ENCODE measurements around the gene KIAA1755. TPM values are rescaled to one million over a fixed set of nuclear protein-coding genes. Genes with fewer than 3 reads are reported as not detected.

The KIAA1755 gene
- total RNA-seq, 1 donor from 2014 or later, result 1.1 TPM

DNA sequence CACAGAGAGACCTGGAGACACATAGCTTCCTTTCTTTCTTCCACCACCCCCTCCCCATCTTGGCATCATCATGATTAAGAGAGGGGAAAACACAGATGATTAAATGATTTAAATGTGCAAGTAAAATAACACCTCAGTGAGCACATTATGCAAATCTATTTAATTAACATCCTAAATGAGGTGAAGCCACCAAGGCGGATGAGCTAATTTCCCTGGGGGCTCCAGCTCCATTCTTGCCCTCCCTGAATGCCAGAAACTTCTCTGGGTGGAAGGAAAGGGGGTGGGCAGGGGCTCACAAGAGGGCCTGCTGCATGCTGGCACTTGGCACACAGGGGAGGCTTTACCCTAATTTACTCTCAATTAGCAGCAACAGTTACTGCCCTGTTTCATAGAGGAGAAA lies 62.9 kb downstream of the KIAA1755 start:
- FAIRE-seq, result no peak
- H2AFZ ChIP-seq (ENCODE audit: low read depth, low read length), result no peak overlapping the region
- H4K20me1 ChIP-seq (ENCODE audit: insufficient read depth, low read length), result no peaks in the 10 kb centered on the region
- H3K9ac ChIP-seq (ENCODE audit: low read length), result no peak overlapping the region
- H3K27ac ChIP-seq (ENCODE audit: low read depth, low read length), result no peak overlapping the region
- H3K4me1 ChIP-seq (ENCODE audit: insufficient read depth, low read length), result peaks cover 11% of the 10 kb centered on the region
- no peak overlapping the region for H3K4me3 Mint-ChIP-seq (ENCODE audit: unreplicated experiment)
- no peaks in the 10 kb centered on the region for H3K36me3 ChIP-seq (ENCODE audit: insufficient read depth, low read length)
- H3K4me1 Mint-ChIP-seq (ENCODE audit: low read depth, unreplicated experiment), result peaks cover 8% of the 10 kb centered on the region
- peaks cover 1% of the 10 kb centered on the region for H3K36me3 Mint-ChIP-seq (ENCODE audit: low read depth, unreplicated experiment)
- H3K4me2 ChIP-seq (ENCODE audit: low read length), result no peak overlapping the region
- H3K9me3 ChIP-seq (ENCODE audit: insufficient read depth, low read depth, low read length), result no peaks in the 10 kb centered on the region
- no peak for DNase-seq (ENCODE audit: low read depth)
- peaks cover 5% of the 10 kb centered on the region for H3K9me3 Mint-ChIP-seq (ENCODE audit: unreplicated experiment)
- H3K27me3 ChIP-seq (ENCODE audit: insufficient read depth, low read length), result no peaks in the 10 kb centered on the region
- no peak overlapping the region for H3K27ac Mint-ChIP-seq (ENCODE audit: unreplicated experiment)
- H3K4me3 ChIP-seq (ENCODE audit: insufficient read depth, low read depth, low read length), result no peak overlapping the region
- TF ChIP-seq EZH2 (IDR thresholded peaks at IDR 0.05; ENCODE audit: insufficient read depth, low read length), result no peak
- TF ChIP-seq, protein P1, sequence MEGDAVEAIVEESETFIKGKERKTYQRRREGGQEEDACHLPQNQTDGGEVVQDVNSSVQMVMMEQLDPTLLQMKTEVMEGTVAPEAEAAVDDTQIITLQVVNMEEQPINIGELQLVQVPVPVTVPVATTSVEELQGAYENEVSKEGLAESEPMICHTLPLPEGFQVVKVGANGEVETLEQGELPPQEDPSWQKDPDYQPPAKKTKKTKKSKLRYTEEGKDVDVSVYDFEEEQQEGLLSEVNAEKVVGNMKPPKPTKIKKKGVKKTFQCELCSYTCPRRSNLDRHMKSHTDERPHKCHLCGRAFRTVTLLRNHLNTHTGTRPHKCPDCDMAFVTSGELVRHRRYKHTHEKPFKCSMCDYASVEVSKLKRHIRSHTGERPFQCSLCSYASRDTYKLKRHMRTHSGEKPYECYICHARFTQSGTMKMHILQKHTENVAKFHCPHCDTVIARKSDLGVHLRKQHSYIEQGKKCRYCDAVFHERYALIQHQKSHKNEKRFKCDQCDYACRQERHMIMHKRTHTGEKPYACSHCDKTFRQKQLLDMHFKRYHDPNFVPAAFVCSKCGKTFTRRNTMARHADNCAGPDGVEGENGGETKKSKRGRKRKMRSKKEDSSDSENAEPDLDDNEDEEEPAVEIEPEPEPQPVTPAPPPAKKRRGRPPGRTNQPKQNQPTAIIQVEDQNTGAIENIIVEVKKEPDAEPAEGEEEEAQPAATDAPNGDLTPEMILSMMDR (IDR thresholded peaks at IDR 0.05; ENCODE audit: insufficient read depth, low read depth, low read length), result no peak
- H3K27me3 Mint-ChIP-seq (ENCODE audit: low read depth, unreplicated experiment), result peaks cover 12% of the 10 kb centered on the region
- no peaks in the 10 kb centered on the region for H3K79me2 ChIP-seq (ENCODE audit: insufficient read depth, low read length)

DNA sequence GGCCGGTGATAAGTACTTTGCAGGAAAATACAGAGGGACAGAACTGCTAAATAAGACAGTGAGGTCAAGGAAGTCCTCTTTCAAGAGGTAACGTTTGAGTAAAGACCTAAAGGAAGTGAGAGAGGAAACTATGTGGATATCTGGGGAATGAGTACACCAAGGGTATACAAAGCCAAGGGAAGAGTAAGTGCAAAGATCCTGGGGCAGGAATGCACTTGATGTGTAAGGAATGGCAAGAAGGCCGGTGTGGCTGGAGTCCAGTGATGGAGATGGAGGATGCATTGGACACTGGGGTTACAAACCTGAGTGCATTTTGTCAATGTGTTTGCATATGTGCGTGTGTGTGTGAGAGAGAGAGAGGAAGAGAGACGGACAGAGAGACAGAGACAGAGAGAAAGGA lies 63.3 kb downstream of the KIAA1755 start:
- no peak for TF ChIP-seq EZH2 (IDR thresholded peaks at IDR 0.05; ENCODE audit: insufficient read depth, low read length)
- TF ChIP-seq, protein P1 (IDR thresholded peaks at IDR 0.05; ENCODE audit: insufficient read depth, low read depth, low read length), result no peak
- peaks cover 5% of the 10 kb centered on the region for H3K9me3 Mint-ChIP-seq (ENCODE audit: unreplicated experiment)
- H4K20me1 ChIP-seq (ENCODE audit: insufficient read depth, low read length), result no peaks in the 10 kb centered on the region

DNA sequence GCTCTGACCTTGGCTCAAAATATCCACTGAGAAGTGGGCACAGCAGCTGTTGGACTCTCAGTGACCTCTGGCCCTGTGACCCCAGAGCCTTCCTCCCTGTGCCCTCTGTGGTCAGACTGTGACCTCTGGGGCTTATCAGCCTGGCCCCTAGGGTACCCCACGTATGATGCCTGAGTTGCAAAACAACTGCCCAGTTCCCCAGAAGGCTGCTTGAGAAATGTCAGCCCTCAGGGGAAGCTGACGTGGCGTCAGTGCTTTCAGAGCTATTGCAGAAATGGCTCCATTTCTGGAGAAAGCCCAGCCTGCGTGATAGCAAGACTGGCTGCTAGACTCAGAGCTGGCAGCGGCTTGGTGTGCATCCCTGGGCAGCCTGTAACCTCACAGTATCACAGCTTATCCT lies 63.9 kb downstream of the KIAA1755 start:
- Histone ChIP-seq H3K4me2 (ENCODE audit: low read length) (no peak overlapping the region), H3K36me3 (ENCODE audit: insufficient read depth, low read length) (no peaks in the 10 kb centered on the region), H3K79me2 (ENCODE audit: insufficient read depth, low read length) (no peaks in the 10 kb centered on the region), H3K4me1 (ENCODE audit: insufficient read depth, low read length) (peaks cover 12% of the 10 kb centered on the region), H3K9ac (ENCODE audit: low read length) (no peak overlapping the region), H3K4me3 (ENCODE audit: insufficient read depth, low read depth, low read length) (no peak overlapping the region), H3K27me3 (ENCODE audit: insufficient read depth, low read length) (no peaks in the 10 kb centered on the region), H4K20me1 (ENCODE audit: insufficient read depth, low read length) (no peaks in the 10 kb centered on the region), H3K9me3 (ENCODE audit: insufficient read depth, low read depth, low read length) (no peaks in the 10 kb centered on the region), H3K27ac (ENCODE audit: low read depth, low read length) (no peak overlapping the region), H2AFZ (ENCODE audit: low read depth, low read length) (no peak overlapping the region)
- Mint-ChIP-seq H3K36me3 (ENCODE audit: low read depth, unreplicated experiment) (no peaks in the 10 kb centered on the region), H3K4me3 (ENCODE audit: unreplicated experiment) (no peak overlapping the region), H3K27ac (ENCODE audit: unreplicated experiment) (no peak overlapping the region), H3K9me3 (ENCODE audit: unreplicated experiment) (peaks cover 5% of the 10 kb centered on the region), H3K27me3 (ENCODE audit: low read depth, unreplicated experiment) (peaks cover 13% of the 10 kb centered on the region), H3K4me1 (ENCODE audit: low read depth, unreplicated experiment) (peaks cover 10% of the 10 kb centered on the region)
- FAIRE-seq (no peak), DNase-seq (ENCODE audit: low read depth) (no peak)
- no peak for TF ChIP-seq EZH2 (IDR thresholded peaks at IDR 0.05; ENCODE audit: insufficient read depth, low read length)
- TF ChIP-seq, protein P1 (IDR thresholded peaks at IDR 0.05; ENCODE audit: insufficient read depth, low read depth, low read length), result no peak

More for the DNA sequence above, 63.3 kb downstream of the KIAA1755 start:
- Mint-ChIP-seq H3K36me3 (ENCODE audit: low read depth, unreplicated experiment) (peaks cover 1% of the 10 kb centered on the region), H3K4me1 (ENCODE audit: low read depth, unreplicated experiment) (peaks cover 8% of the 10 kb centered on the region), H3K4me3 (ENCODE audit: unreplicated experiment) (no peak overlapping the region), H3K27ac (ENCODE audit: unreplicated experiment) (no peak overlapping the region), H3K27me3 (ENCODE audit: low read depth, unreplicated experiment) (peaks cover 12% of the 10 kb centered on the region)
- FAIRE-seq (no peak), DNase-seq (ENCODE audit: low read depth) (no peak)
- Histone ChIP-seq H3K4me3 (ENCODE audit: insufficient read depth, low read depth, low read length) (no peak overlapping the region), H3K9ac (ENCODE audit: low read length) (no peak overlapping the region), H3K9me3 (ENCODE audit: insufficient read depth, low read depth, low read length) (no peaks in the 10 kb centered on the region), H3K36me3 (ENCODE audit: insufficient read depth, low read length) (no peaks in the 10 kb centered on the region), H3K27me3 (ENCODE audit: insufficient read depth, low read length) (no peaks in the 10 kb centered on the region), H3K27ac (ENCODE audit: low read depth, low read length) (no peak overlapping the region), H3K79me2 (ENCODE audit: insufficient read depth, low read length) (no peaks in the 10 kb centered on the region), H2AFZ (ENCODE audit: low read depth, low read length) (no peak overlapping the region), H3K4me2 (ENCODE audit: low read length) (no peak overlapping the region), H3K4me1 (ENCODE audit: insufficient read depth, low read length) (peaks cover 11% of the 10 kb centered on the region)

Data from astrocyte (in vitro differentiated cells and primary cell).